Measurements from ENCODE around the gene EHF. TPM values are rescaled to one million over a fixed set of nuclear protein-coding genes. Genes with fewer than 3 reads are reported as not detected.

Gene EHF
- total RNA-seq, 1 donor from 2014 or later: 121 TPM

DNA sequence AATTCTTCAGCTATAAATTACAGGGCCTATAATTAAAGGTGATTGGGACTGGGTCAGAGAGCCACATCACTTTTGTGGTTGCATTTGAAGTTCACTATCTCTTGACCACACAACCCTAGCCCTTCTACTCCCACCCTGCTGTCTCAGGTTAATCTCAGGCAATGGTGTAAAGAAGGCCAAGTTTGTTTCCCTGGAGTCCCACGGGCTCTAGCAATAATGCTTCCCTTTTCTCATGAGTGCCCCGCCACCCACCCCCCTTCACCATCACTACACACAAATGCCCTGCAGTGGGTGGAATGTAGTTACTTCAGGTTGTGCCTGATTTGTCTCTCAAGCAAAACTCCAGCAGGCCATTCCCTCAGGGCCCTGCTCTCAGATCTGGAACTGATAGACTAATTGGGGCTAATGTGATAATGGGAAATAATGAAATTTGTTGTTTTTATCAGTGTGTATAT is 1.8 kb upstream of the EHF start:
- TF ChIP-seq, protein P1, sequence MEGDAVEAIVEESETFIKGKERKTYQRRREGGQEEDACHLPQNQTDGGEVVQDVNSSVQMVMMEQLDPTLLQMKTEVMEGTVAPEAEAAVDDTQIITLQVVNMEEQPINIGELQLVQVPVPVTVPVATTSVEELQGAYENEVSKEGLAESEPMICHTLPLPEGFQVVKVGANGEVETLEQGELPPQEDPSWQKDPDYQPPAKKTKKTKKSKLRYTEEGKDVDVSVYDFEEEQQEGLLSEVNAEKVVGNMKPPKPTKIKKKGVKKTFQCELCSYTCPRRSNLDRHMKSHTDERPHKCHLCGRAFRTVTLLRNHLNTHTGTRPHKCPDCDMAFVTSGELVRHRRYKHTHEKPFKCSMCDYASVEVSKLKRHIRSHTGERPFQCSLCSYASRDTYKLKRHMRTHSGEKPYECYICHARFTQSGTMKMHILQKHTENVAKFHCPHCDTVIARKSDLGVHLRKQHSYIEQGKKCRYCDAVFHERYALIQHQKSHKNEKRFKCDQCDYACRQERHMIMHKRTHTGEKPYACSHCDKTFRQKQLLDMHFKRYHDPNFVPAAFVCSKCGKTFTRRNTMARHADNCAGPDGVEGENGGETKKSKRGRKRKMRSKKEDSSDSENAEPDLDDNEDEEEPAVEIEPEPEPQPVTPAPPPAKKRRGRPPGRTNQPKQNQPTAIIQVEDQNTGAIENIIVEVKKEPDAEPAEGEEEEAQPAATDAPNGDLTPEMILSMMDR (IDR thresholded peaks at IDR 0.05): no peak
- TF ChIP-seq POLR2AphosphoS5 (IDR thresholded peaks at IDR 0.05; ENCODE audit: insufficient read depth in 1 of 2, low read depth in 1 of 2): no peak
- no peak for TF ChIP-seq POLR2A (IDR thresholded peaks at IDR 0.05)
- DNase-seq (ENCODE audit: extremely low spot score in 2 of 2): no peak

GRCh38 chr11:34620202-34620601 is 691 bp upstream of the EHF start:
- TF ChIP-seq, protein P1 (IDR thresholded peaks at IDR 0.05): no peak
- TF ChIP-seq POLR2AphosphoS5 (IDR thresholded peaks at IDR 0.05; ENCODE audit: insufficient read depth in 1 of 2, low read depth in 1 of 2) (no peak), POLR2A (IDR thresholded peaks at IDR 0.05) (no peak)
- Histone ChIP-seq H3K27ac (peak overlapping the region; percentile 53), H3K9me3 (no peaks in the 10 kb centered on the region), H3K36me3 (no peaks in the 10 kb centered on the region), H3K4me1 (no peaks in the 10 kb centered on the region), H3K4me3 (no peak overlapping the region), H3K27me3 (no peaks in the 10 kb centered on the region)
- no peak for DNase-seq (ENCODE audit: extremely low spot score in 2 of 2)
- intact Hi-C loops (cut with DNase I): no loop called here

More for the DNA sequence above, 1.8 kb upstream of the EHF start:
- no peaks in the 10 kb centered on the region for H3K9me3 ChIP-seq
- H3K4me1 ChIP-seq: no peaks in the 10 kb centered on the region
- H3K4me3 ChIP-seq: no peak overlapping the region
- H3K36me3 ChIP-seq: no peaks in the 10 kb centered on the region
- intact Hi-C loops (cut with DNase I): no loop called here
- H3K27me3 ChIP-seq: no peaks in the 10 kb centered on the region
- H3K27ac ChIP-seq: no peak overlapping the region

GRCh38 chr11:34621876-34622275 is 983 bp downstream of the EHF start:
- Histone ChIP-seq H3K27me3 (no peaks in the 10 kb centered on the region), H3K4me3 (peak overlapping the region in 1 of 2 donors; percentile 39), H3K4me1 (peaks cover 4% of the 10 kb centered on the region), H3K9me3 (no peaks in the 10 kb centered on the region), H3K27ac (peak overlapping the region; percentile 80), H3K36me3 (no peaks in the 10 kb centered on the region)
- TF ChIP-seq POLR2A (IDR thresholded peaks at IDR 0.05) (no peak), POLR2AphosphoS5 (IDR thresholded peaks at IDR 0.05; ENCODE audit: insufficient read depth in 1 of 2, low read depth in 1 of 2) (no peak)
- TF ChIP-seq, protein P1 (IDR thresholded peaks at IDR 0.05): no peak
- intact Hi-C loops (cut with DNase I): no loop called here
- DNase-seq (ENCODE audit: extremely low spot score in 2 of 2): no peak

DNA sequence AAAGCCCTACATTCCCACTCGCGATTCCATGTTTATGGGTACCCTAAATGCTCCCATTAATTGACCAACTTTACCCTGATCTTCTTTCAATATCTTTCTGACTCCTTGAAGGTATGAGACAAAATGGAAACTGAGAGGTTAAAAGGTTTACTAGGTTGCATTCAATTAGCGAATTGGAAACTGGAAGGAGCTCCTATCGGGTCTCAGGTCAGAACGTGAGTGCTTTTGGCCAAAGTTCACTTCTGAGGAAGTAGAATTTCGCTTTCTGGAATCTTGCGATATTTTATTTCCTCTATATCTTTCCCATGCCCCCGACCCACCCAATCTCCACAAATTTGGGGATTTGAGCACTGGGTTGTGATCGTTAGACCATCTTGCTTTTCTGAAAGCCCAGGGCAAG is 2.6 kb downstream of the EHF start:
- Histone ChIP-seq H3K9me3 (no peaks in the 10 kb centered on the region), H3K4me1 (peaks cover 4% of the 10 kb centered on the region), H3K27ac (peak overlapping the region; percentile 51), H3K36me3 (no peaks in the 10 kb centered on the region), H3K4me3 (peak overlapping the region in 1 of 2 donors; percentile 39), H3K27me3 (no peaks in the 10 kb centered on the region)
- intact Hi-C loops (cut with DNase I): no loop called here
- DNase-seq (ENCODE audit: extremely low spot score in 2 of 2): no peak
- TF ChIP-seq POLR2AphosphoS5 (IDR thresholded peaks at IDR 0.05; ENCODE audit: insufficient read depth in 1 of 2, low read depth in 1 of 2): no peak
- no peak for TF ChIP-seq POLR2A (IDR thresholded peaks at IDR 0.05)
- TF ChIP-seq, protein P1 (IDR thresholded peaks at IDR 0.05): no peak

DNA sequence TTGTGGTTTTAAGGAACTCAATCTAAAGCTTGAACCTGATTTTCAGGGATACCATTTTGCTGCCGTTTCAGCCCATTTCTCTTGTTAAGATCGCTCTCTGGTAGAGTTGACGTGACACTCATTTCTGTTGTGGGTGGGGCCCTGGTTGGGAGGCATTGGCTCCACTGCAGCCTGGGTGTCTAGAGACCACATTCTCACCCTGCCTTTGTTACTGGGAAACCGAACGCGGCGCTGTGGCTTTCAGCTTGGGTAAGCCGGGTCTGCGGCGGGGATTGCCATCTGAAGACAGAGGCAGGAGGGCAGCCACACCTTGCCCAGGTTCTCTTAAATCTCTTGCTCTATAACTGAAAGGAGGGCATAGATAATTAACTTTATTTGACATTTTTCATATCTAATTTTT is 3.2 kb downstream of the EHF start:
- Histone ChIP-seq H3K4me3 (peak overlapping the region in 1 of 2 donors; percentile 39), H3K27ac (peak overlapping the region; percentile 51), H3K9me3 (no peaks in the 10 kb centered on the region), H3K27me3 (no peaks in the 10 kb centered on the region), H3K4me1 (peaks cover 4% of the 10 kb centered on the region), H3K36me3 (no peaks in the 10 kb centered on the region)
- intact Hi-C loops (cut with DNase I): no loop called here
- TF ChIP-seq, protein P1 (IDR thresholded peaks at IDR 0.05): no peak
- no peak for TF ChIP-seq POLR2A (IDR thresholded peaks at IDR 0.05)
- peak in 1 of 2 donors; percentile 28 for TF ChIP-seq POLR2AphosphoS5 (IDR thresholded peaks at IDR 0.05; ENCODE audit: insufficient read depth in 1 of 2, low read depth in 1 of 2)
- no peak for DNase-seq (ENCODE audit: extremely low spot score in 2 of 2)

Measured in vagina (tissue), 2 donors.